LNCAP (cell line): ENCODE measurements around the gene USP17L12.
"Not testable (repeated sequence)": the region's sequence is repeated elsewhere in the genome, so short reads cannot be mapped to it uniquely, and the experiment has no call there.

Experiments used
- TF ChIP-seq, protein P1 (sequence below): fragments of 450-650 bp; IDR thresholded peaks from 2 replicates; pipeline ENCODE4 v1.5.1; 2017; ENCODE audit warnings: mild to moderate bottlenecking

USP17L12 gene, protein sequence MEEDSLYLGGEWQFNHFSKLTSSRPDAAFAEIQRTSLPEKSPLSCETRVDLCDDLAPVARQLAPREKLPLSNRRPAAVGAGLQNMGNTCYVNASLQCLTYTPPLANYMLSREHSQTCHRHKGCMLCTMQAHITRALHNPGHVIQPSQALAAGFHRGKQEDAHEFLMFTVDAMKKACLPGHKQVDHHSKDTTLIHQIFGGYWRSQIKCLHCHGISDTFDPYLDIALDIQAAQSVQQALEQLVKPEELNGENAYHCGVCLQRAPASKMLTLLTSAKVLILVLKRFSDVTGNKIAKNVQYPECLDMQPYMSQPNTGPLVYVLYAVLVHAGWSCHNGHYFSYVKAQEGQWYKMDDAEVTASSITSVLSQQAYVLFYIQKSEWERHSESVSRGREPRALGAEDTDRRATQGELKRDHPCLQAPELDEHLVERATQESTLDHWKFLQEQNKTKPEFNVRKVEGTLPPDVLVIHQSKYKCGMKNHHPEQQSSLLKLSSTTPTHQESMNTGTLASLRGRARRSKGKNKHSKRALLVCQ

GRCh38 chr4:9219852-9220251 lies at the start of gene USP17L12:
USP17L12 (plus strand) TSS chr4:9220152; CDS start chr4:9220152, 0 bp downstream.
- TF ChIP-seq, protein P1, sequence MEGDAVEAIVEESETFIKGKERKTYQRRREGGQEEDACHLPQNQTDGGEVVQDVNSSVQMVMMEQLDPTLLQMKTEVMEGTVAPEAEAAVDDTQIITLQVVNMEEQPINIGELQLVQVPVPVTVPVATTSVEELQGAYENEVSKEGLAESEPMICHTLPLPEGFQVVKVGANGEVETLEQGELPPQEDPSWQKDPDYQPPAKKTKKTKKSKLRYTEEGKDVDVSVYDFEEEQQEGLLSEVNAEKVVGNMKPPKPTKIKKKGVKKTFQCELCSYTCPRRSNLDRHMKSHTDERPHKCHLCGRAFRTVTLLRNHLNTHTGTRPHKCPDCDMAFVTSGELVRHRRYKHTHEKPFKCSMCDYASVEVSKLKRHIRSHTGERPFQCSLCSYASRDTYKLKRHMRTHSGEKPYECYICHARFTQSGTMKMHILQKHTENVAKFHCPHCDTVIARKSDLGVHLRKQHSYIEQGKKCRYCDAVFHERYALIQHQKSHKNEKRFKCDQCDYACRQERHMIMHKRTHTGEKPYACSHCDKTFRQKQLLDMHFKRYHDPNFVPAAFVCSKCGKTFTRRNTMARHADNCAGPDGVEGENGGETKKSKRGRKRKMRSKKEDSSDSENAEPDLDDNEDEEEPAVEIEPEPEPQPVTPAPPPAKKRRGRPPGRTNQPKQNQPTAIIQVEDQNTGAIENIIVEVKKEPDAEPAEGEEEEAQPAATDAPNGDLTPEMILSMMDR, result not testable (repeated sequence)

DNA sequence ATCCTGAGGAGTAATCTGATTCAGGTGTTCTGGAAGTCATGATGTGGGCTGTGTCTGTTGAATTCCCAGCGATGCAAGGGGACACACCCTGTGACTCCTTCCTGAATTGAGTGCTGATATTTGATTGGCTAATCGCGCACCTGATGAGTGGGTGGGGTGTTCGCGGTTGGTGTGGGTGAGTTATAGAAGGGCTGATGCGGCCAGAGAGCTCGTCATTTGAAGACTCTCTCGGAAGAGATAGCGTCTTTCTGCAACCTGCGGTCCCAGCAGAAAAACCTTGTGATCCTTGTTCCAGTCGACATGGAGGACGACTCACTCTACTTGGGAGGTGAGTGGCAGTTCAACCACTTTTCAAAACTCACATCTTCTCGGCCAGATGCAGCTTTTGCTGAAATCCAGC lies 9.6 kb upstream of the USP17L12 start, which contains the start of gene USP17L10:
Gene USP17L10 (plus strand): TSS at position 301 of the 400 bp plus-strand sequence. CDS start 0 bp downstream, at position 301.
- TF ChIP-seq, protein P1, result not testable (repeated sequence)

- TF ChIP-seq, protein P1, result not testable (repeated sequence)
These were observed 4.8 kb upstream of the USP17L12 start, which contains the start of gene USP17L11 for GRCh38 chr4:9215105-9215504. USP17L11 (plus strand) TSS chr4:9215405; CDS start chr4:9215405, 0 bp downstream.

- TF ChIP-seq, protein P1, result not testable (repeated sequence)
These were observed 4.6 kb downstream of the USP17L12 start, which contains the start of gene USP17L13 for GRCh38 chr4:9224596-9224995. USP17L13 (plus strand) TSS chr4:9224896; CDS start chr4:9224896, 0 bp downstream.

GRCh38 chr4:9234085-9234484 lies 14.1 kb downstream of the USP17L12 start, which contains the start of gene USP17L15:
USP17L15 (plus strand) TSS chr4:9234385; CDS start chr4:9234385, 0 bp downstream.
- TF ChIP-seq, protein P1, result not testable (repeated sequence)

DNA sequence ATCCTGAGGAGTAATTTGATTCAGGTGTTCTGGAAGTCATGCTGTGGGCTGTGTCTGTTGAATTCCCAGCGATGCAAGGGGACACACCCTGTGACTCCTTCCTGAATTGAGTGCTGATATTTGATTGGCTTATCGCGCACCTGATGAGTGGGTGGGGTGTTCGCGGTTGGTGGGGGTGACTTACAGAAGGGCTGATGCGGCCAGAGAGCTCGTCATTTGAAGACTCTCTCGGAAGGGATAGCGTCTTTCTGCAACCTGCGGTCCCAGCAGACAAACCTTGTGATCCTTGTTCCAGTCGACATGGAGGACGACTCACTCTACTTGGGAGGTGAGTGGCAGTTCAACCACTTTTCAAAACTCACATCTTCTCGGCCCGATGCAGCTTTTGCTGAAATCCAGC lies 23.6 kb downstream of the USP17L12 start, which contains the start of gene USP17L17:
Gene USP17L17 (plus strand): TSS at position 301 of the 400 bp plus-strand sequence. CDS start 0 bp downstream, at position 301.
- TF ChIP-seq, protein P1, result not testable (repeated sequence)

GRCh38 chr4:9247953-9248680 lies 28.2 kb downstream of the USP17L12 start, which contains the start of gene USP17L18:
USP17L18 (plus strand) TSS chr4:9248630; CDS start chr4:9248630, 0 bp downstream.
- TF ChIP-seq, protein P1, result not testable (repeated sequence)
